ENCODE data around the gene RPL36.

DNA sequence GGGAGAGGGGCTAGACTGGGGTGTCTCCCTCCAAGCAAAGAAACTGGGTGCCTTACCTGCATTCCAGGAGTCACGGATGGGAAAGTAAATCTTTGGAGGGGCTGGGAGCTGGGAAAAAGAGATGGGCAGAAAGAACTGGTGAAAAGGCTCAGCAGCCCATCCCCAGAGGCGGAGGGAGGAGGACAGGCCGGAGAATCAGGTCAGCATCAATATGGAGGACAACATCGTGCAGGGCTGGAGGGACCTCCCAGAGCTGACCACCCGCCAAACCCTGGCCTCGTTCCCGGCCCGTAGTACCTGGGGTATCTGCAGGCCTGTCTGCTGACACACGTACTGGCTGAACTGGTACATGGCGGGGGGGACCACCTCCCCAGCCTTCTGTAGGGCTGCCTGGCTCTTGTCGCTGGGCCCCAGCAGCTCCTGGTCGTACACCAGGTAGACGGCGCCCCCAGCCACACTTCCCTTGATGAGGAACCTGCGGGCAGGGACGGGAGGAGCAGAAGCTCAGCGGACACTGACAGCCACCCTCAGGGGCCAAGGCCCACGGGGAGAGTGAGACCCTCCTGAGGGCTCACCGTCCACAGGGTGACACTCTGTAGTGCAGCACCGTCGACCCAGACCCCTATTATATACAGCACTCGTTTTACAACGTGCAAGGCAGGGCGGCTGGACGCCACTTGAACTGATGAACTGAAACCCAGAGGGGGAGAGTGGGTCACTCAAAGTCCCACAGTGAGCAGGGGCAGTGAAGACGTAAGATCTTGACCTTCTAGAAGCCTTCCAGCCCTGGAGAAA is 10.6 kb upstream of the RPL36 start:
- TF ChIP-seq, protein P1, sequence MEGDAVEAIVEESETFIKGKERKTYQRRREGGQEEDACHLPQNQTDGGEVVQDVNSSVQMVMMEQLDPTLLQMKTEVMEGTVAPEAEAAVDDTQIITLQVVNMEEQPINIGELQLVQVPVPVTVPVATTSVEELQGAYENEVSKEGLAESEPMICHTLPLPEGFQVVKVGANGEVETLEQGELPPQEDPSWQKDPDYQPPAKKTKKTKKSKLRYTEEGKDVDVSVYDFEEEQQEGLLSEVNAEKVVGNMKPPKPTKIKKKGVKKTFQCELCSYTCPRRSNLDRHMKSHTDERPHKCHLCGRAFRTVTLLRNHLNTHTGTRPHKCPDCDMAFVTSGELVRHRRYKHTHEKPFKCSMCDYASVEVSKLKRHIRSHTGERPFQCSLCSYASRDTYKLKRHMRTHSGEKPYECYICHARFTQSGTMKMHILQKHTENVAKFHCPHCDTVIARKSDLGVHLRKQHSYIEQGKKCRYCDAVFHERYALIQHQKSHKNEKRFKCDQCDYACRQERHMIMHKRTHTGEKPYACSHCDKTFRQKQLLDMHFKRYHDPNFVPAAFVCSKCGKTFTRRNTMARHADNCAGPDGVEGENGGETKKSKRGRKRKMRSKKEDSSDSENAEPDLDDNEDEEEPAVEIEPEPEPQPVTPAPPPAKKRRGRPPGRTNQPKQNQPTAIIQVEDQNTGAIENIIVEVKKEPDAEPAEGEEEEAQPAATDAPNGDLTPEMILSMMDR (IDR thresholded peaks at IDR 0.05; ENCODE audit: insufficient read depth, low read length, poor library complexity, severe bottlenecking): no peak
- TF ChIP-seq EZH2phosphoT487 (conservative IDR thresholded peaks at IDR 0.05; ENCODE audit: low read length): no peak
